ENCODE data around the gene KLK4. TPM values are rescaled to one million over a fixed set of nuclear protein-coding genes. Genes with fewer than 3 reads are reported as not detected.

KLK4 gene
- total RNA-seq, 1 donor from 2014 or later: not detected

DNA sequence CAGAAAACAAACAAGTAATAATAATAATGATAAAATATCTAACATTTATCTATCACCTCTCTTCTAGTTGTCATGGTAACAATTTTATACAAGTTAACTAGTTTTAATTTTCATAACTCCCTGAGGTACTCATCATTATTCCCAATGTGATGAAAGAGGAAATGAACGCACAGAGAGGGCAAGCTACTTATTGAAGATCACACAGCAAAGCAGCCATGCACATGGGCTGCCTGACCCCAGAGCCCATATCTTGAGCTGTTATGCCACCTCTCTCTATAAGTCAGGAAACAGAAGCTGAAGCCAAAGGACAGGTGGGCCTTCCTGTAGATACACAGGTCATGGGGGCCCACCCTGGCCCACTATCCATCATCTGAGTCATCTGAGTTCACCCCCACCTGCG is 4.9 kb upstream of the KLK4 start:
- no peak overlapping the region for H3K4me3 Mint-ChIP-seq (ENCODE audit: unreplicated experiment)
- H3K27ac Mint-ChIP-seq (ENCODE audit: unreplicated experiment): no peak overlapping the region
- H3K27me3 Mint-ChIP-seq (ENCODE audit: unreplicated experiment): peaks cover 2% of the 10 kb centered on the region
- DNase-seq (ENCODE audit: extremely low spot score, unreplicated experiment): no peak
- TF ChIP-seq, protein P1, sequence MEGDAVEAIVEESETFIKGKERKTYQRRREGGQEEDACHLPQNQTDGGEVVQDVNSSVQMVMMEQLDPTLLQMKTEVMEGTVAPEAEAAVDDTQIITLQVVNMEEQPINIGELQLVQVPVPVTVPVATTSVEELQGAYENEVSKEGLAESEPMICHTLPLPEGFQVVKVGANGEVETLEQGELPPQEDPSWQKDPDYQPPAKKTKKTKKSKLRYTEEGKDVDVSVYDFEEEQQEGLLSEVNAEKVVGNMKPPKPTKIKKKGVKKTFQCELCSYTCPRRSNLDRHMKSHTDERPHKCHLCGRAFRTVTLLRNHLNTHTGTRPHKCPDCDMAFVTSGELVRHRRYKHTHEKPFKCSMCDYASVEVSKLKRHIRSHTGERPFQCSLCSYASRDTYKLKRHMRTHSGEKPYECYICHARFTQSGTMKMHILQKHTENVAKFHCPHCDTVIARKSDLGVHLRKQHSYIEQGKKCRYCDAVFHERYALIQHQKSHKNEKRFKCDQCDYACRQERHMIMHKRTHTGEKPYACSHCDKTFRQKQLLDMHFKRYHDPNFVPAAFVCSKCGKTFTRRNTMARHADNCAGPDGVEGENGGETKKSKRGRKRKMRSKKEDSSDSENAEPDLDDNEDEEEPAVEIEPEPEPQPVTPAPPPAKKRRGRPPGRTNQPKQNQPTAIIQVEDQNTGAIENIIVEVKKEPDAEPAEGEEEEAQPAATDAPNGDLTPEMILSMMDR (IDR thresholded peaks at IDR 0.05): no peak
- no peaks in the 10 kb centered on the region for H3K9me3 Mint-ChIP-seq (ENCODE audit: unreplicated experiment)
- no peaks in the 10 kb centered on the region for H3K36me3 Mint-ChIP-seq (ENCODE audit: unreplicated experiment)
- H3K4me1 Mint-ChIP-seq (ENCODE audit: unreplicated experiment): no peaks in the 10 kb centered on the region

GRCh38 chr19:50912727-50913716 is 1.8 kb upstream of the KLK4 start:
- no peaks in the 10 kb centered on the region for H3K4me1 Mint-ChIP-seq (ENCODE audit: unreplicated experiment)
- H3K27me3 Mint-ChIP-seq (ENCODE audit: unreplicated experiment): peaks cover 2% of the 10 kb centered on the region

DNA sequence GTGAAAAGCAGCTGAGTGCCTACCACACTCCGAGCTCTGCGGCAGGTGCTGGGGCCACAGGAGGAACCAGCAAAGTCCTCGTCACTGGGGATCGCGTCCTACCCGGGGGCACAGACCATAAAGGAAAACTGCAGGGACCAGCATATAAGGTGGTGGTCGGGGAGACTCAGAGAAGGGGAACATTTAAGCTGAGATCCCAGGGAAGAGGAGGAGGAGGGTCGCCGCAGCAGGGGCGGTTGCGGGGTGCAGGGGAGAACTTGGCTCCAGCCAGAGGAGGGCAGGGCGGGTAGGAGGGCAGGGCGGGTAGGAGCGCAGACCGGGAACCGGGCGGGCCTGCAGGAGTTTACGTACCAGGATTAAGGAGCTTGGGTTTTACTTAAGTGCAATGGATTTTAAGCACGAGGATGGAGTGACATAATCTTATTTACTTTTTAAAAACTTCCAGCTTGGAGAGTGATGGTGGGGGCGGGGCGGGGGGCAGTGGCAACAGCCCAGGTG is 956 bp upstream of the KLK4 start:
- Mint-ChIP-seq H3K27me3 (ENCODE audit: unreplicated experiment) (peaks cover 2% of the 10 kb centered on the region), H3K36me3 (ENCODE audit: unreplicated experiment) (no peaks in the 10 kb centered on the region), H3K4me3 (ENCODE audit: unreplicated experiment) (no peak overlapping the region), H3K4me1 (ENCODE audit: unreplicated experiment) (no peaks in the 10 kb centered on the region), H3K9me3 (ENCODE audit: unreplicated experiment) (no peaks in the 10 kb centered on the region), H3K27ac (ENCODE audit: unreplicated experiment) (no peak overlapping the region)
- no peak for DNase-seq (ENCODE audit: extremely low spot score, unreplicated experiment)
- TF ChIP-seq, protein P1 (IDR thresholded peaks at IDR 0.05): no peak

More at GRCh38 chr19:50912727-50913716, 1.8 kb upstream of the KLK4 start:
- H3K36me3 Mint-ChIP-seq (ENCODE audit: unreplicated experiment): no peaks in the 10 kb centered on the region
- H3K4me3 Mint-ChIP-seq (ENCODE audit: unreplicated experiment): no peak overlapping the region
- DNase-seq (ENCODE audit: extremely low spot score, unreplicated experiment): no peak
- H3K9me3 Mint-ChIP-seq (ENCODE audit: unreplicated experiment): no peaks in the 10 kb centered on the region
- TF ChIP-seq, protein P1 (IDR thresholded peaks at IDR 0.05): no peak
- no peak overlapping the region for H3K27ac Mint-ChIP-seq (ENCODE audit: unreplicated experiment)

DNA sequence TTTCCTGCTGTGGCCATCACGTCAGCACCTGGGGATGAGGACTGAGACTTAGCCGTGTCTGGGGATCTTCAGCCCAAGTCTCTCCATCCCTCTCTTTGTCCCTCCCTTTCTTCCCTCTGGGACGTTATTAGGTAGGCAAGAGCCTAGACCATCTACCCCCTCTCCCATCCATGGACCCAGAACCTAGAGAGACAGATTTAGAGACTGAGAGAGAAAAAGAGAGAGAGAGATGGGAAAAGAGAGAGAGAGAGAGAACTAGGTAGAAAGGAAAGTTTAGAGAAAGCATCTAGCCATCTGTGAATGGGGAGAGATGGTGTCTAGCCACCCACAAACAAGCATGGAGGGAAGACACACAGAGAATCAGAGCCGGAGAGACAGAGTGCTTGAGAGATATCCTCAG is 473 bp downstream of the KLK4 start:
- Mint-ChIP-seq H3K27me3 (ENCODE audit: unreplicated experiment) (peaks cover 2% of the 10 kb centered on the region), H3K36me3 (ENCODE audit: unreplicated experiment) (no peaks in the 10 kb centered on the region), H3K27ac (ENCODE audit: unreplicated experiment) (no peak overlapping the region), H3K4me1 (ENCODE audit: unreplicated experiment) (no peaks in the 10 kb centered on the region), H3K9me3 (ENCODE audit: unreplicated experiment) (no peaks in the 10 kb centered on the region), H3K4me3 (ENCODE audit: unreplicated experiment) (no peak overlapping the region)
- TF ChIP-seq, protein P1 (IDR thresholded peaks at IDR 0.05): no peak
- no peak for DNase-seq (ENCODE audit: extremely low spot score, unreplicated experiment)

All from osteocyte (in vitro differentiated cells).